MM.1S (cell line): ENCODE measurements around the gene RAB11FIP4.

Source experiments
- EZH2 ChIP-seq: fragments of 300-600 bp; sonication (generic); optimal IDR thresholded peaks from 2 replicates; pipeline ENCODE3; 2017; ENCODE audit warnings: low read depth, mild to moderate bottlenecking, antibody characterized with exemption, low read length, mixed read lengths
- TF ChIP-seq, protein P1 (sequence below): fragments of 300-600 bp; sonication (generic); IDR thresholded peaks from 2 replicates; pipeline ENCODE4 v1.5.1; 2016; ENCODE audit warnings: antibody characterized with exemption, low read length, mixed read lengths

- TF ChIP-seq, protein P1, sequence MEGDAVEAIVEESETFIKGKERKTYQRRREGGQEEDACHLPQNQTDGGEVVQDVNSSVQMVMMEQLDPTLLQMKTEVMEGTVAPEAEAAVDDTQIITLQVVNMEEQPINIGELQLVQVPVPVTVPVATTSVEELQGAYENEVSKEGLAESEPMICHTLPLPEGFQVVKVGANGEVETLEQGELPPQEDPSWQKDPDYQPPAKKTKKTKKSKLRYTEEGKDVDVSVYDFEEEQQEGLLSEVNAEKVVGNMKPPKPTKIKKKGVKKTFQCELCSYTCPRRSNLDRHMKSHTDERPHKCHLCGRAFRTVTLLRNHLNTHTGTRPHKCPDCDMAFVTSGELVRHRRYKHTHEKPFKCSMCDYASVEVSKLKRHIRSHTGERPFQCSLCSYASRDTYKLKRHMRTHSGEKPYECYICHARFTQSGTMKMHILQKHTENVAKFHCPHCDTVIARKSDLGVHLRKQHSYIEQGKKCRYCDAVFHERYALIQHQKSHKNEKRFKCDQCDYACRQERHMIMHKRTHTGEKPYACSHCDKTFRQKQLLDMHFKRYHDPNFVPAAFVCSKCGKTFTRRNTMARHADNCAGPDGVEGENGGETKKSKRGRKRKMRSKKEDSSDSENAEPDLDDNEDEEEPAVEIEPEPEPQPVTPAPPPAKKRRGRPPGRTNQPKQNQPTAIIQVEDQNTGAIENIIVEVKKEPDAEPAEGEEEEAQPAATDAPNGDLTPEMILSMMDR, result no peak
- TF ChIP-seq EZH2, result no peak
These were observed 97.5 kb downstream of the RAB11FIP4 start for GRCh38 chr17:31488982-31489294.
